T-helper 1 cell (primary cell): ENCODE data around the gene PRRX2.
"Not testable (repeated sequence)": the region's sequence is repeated elsewhere in the genome, so short reads cannot be mapped to it uniquely, and the experiment has no call there.

ENCODE experiments used
- DNase-seq, 5 donors: peaks; one replicate each; pipeline ENCODE4 v3.0.0-alpha.2; 2012 to 2020

Gene PRRX2

DNA sequence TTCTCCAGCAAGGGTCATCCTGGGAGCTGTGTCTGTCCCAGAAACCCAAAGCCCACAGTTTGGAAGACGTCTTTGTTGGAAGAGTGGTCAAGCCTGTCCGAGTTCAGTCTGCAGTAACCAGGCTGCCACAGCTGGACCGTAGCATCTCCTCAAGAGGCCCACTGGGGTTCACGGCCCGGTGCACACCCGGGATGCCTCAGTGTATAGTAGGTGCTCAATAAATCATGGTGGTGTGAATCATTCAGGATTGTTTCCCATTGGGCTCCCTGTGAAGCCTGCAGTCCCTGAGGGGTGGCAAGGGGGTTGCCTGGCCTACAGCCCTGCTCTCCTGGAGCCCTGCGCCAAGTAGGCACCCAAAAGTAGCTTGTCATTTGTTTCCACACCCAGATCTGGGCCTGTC, 10.3 kb upstream of the PRRX2 start:
- DNase-seq, result no peak

DNA sequence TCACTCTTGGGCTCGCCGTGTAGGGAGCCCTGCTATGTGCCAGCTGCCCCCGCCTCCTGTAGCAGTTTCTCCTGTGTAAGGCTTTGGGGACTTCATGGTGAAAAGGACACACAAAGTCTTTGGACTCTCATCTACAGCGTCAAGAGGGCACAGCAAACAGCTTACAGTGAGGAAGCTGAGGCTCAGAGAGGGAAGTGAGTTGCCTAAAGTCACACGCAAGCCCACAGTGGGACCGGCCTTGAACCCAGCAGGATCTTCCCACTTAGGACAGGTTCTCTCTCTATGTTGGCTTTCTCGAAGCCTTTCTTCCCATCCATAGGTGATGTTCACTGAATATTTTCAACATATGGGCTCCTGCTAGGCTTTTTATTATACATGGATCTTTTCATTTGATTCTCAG, 9.8 kb upstream of the PRRX2 start:
- DNase-seq, result no peak

DNA sequence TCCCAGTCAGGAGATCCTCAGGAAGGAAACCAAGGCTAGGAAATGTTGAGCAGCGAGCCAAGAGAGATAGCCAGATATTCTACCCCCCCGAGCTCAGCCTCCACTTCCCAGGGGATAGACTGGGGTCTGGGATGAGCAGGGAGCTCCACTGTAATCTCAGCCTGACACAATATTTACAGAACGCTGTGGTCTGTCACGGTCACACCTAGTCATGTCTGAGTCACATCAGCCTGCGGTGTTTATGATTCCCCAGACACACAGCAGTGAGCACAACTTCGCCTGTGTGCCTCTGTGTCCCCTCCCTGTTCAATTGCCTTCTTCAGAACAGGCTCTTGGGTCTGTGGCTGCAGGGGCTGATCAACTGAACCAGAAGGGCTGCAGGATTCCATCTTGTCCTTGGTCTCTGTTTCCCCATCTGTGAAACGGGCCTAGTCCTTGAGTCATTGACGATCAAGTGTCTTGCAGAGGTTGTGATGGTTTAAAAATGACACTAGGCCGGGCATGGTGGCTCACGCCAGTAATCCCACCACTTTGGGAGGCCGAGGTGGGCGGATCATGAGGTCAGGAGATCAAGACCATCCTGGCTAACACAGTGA, 8.6 kb upstream of the PRRX2 start:
- DNase-seq, result no peak

DNA sequence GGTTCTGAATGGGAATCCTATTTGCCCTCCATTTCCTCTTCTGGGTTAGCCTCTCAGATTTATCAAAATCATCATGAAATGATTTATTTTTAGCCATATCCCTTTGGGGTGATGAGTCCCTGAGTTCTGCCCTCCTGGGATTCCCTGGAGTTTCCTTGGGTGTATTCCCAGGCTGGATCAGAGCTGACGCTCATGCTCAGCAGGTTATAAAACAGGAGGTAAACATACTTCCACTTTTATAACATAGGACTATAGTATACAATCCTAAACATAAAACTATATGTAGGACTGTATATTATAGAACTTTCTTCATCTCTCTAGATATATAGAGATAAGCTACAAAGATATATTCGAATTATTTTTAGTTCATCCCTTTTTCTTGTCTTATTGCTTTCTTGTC, 4.4 kb upstream of the PRRX2 start:
- no peak for DNase-seq

DNA sequence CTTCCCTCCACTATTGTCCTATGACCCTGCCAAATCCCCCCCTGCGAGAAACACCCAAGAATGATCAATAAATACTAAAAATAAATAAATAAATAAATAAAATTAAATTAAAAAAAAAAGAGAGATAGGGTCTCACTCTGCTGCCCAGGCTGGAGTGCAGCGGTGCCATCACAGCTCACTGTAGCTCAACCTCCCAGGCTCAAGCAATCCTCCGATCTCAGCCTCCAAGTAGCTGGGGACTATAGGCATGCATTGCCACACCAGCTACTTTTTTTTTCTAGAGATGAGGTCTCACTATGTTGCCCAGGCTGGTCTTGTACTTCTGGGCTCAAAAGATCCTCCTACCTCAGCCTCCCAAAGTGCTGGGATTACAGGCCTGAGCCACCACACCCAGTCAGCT, 3.2 kb upstream of the PRRX2 start:
- not testable (repeated sequence) for DNase-seq

DNA sequence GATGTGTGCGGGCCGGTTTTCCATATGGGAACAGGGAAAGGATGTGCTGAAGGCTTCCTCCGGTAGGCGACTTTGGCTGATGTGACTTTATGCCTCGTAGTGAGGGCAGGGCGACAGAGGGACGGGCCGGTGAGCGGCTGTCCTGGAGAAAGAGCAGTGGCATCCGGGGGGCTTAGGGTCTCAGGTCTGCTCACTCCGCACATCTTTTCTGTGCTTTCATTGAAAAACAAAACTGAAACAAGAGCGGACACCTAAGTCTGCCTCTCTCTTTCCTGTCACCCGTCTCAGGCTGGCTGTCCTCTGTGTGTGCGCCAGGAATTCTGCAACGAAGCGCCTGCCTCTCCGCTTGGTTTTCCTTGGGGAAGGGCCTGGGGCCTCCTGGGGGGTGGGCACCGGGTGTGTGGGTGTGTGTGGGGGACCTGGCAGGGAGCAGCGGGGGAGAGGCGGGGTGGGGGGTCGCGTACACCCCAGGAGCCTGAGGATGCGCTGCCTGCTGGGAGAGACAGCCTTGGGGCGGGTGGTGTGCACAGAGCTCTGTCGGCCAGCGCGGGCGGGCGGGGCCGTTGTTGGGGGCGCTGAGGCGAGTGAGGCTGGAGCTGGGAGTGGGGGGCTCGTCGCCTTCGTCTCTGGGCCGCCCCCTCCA, 580 bp upstream of the PRRX2 start:
- no peak for DNase-seq

DNA sequence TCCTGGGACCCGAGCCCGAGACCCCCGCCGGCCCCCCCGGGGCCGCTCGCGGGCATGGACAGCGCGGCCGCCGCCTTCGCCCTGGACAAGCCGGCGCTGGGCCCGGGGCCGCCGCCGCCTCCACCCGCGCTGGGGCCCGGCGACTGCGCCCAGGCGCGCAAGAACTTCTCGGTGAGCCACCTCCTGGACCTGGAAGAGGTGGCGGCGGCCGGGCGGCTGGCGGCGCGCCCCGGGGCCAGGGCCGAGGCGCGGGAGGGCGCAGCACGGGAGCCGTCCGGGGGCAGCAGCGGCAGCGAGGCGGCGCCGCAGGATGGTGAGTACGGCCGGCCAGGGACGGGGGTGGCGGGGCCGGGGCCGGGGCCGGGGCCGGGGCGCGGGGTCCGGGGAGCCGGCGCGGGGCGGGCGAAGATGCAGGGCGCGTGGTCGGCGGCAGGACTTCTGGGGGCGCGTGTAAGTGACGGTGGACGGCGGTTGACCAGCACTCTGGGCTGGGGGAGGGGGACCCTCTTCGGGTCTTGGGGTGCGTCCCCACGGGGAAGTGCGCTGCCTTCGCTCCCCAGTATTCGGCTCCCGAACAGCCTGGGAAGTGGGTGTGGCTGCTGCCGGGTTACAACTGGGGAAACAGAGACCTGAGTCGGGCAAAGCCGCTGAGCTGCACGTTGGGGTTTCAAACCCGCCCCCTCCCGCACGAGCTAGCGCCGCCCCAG, 520 bp downstream of the PRRX2 start:
- no peak for DNase-seq

DNA sequence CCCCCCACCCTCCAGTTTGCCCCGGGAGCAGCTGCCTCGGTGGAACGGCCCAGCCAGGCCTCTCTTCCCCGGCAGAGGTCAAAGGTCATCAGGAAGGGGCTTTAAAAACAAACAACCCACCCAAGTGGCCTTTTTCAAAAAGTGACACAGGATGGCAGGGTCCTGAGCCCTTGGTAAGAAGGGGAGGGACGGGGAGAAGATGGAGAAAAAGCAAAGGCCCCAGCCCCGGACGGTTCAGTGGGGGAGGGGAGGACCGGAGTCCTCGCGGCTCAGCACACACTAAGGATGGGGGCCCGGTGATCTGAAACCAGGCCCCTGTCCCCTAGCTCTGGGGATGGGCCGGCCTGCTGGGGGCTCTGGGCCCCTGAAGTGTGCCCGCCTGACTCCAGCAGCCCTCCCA, 1.1 kb downstream of the PRRX2 start:
- DNase-seq, result no peak

DNA sequence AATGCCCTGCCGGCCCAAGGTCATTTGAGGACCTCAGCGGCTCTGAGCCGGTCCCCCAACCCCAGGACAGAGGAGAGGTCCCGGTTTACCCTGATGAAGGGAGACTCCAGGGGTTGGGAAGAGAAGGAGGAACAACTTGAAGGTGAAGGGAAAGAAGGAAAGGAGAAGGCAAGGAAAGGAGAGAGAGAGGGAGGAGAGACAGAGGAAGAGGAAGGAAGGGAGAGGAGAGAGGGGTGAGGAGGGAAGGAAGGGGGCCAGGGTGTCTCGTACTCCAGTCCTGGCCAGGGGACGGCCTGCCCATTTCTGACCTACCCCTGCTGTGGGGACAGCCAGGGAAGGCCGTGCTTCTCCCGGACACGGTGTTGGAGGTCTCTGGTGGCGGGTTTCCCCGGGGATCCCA, 1.9 kb downstream of the PRRX2 start:
- no peak for DNase-seq

DNA sequence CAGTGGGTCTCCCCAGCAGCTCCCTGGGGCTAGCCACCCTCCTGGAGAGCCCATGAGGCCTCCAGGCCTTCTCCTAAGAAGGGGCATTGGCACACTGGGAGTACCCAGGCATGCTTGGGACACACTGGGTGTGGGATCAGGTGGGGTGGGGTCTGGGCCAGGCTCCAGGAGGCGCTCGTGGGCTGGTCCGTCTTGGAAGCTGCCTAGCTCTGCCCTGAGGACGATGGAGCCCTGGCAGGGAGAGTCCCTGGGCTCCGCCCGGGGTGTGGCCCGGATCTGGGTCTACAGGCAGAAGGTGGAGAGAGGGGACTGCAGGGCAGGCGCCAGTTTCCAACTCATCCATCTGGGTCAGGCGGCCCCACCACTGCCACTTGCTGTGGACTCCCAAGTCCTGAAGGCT, 2.4 kb downstream of the PRRX2 start:
- DNase-seq, result no peak

DNA sequence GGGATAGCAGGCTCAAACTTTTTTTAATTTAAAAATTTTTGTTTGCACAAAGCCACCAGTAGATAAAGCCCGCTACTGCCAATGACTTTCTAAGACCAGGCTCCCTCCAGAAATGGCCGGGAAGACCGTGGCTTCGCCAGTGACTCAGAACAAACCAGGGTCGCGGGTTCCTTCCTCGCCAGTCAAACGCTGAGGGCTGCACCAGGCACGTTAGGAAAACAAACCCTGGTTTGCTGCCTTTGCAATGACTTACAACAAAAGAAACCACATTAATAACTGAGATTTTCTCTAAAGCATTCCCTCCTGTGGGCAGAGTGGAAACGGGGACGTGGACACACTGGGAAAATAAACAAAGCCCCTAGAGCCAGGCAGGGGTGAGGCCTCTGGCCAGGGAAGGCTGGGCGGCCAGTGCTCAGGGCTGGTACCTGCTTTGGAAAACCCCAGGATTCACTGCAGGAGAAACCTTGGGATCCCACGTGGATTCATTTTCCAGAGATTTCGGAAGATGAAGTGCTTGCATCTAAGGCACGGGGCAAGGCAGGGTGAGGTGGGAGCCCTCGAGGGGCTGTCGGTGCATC, 3.8 kb downstream of the PRRX2 start:
- DNase-seq, result no peak

DNA sequence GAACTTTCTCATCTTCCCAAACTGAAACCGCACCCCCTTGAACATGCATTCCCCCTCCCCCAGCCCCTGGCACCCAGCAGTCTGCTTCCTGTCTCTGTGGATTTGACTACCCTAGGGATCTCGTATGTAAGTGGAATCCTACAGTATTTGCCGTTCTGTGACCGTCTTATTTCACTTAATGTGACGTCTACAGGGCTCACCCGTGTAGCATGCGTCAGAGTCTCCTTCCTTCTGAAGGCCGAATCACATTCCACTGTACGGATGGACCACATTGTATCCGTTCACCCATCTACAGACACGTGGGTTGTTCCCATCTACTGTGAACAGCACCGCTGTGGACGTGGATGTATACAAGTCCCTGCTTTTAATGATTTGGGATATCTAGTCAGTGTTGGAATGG, 4.5 kb downstream of the PRRX2 start:
- DNase-seq, result no peak

DNA sequence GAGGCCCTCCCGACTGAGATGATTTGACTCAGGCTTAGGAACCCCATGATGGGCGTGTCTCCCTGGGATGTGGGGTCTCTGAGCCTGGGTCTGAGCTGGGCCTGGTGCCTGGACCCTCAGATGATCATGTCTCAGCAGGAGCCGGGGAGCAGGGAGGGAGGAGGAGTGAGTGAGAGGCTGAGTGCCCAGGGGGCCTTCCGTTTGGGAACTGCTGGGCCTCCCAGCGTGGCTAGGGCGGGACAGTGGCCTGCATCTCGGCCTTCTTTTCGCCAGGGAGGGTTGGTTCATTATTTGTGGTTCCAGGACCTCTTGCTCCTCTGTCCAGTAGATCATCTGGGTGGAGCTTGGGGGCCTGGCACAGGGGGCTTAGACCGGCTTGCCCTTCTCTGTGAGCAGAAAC, 5.6 kb downstream of the PRRX2 start:
- DNase-seq, result no peak

DNA sequence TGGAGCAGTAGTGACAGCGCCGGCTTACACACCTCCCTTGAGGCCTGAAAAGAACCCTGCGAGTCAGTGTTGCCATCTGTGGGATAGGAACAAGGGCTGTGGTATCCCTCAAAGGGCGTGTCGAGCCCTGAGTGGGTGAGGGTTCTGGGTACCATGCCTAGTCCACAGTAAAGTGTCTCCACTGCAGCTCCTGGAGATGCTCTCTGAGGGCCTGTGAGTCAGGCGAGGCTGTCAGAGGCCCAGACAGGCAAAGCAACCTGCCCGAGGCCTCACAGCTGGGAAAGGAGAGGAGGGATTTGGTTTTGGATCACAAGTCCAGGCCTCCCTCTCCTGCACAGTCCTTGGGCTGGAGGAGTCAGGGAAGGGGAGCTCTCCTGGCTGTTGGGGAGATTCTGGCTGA, 6.1 kb downstream of the PRRX2 start:
- DNase-seq, result no peak

DNA sequence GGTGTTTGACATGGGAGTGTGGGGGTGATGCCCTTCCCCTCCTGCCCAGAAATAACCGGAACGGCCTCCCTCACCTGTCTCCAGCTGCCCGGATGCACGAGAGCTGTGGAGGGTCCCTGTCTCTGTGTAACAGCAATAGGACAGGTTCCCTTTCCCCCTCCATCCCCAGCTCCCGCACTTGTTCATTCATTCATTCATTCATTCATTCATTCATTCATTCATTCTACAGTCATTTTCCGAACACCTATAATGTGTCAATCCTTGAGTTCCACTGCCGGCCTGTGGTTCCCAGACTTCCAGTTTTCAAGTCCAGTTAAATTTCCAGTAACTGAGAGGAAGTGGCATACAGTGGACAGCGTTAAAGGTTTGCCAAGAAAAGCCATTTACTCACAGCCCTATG, 7.3 kb downstream of the PRRX2 start:
- no peak for DNase-seq

DNA sequence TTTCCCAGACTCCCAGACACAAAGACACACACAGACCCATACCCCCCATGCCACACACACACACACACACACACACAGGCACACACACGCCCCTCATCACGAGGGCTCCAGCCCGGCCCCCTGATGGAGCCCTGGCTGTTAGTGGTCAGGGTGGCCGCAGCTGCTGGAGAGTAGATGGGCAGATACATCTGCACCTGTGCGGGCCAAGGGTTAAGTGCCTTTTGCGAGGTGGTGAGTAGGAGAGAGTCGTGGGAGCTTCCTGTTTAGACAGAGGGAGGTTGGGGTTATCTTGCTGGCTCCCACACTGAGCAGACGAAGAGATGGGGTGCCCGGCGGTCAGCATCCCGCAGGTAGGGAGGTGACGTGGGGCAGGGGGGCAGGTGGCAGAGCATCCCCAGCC, 8.2 kb downstream of the PRRX2 start:
- DNase-seq, result no peak

DNA sequence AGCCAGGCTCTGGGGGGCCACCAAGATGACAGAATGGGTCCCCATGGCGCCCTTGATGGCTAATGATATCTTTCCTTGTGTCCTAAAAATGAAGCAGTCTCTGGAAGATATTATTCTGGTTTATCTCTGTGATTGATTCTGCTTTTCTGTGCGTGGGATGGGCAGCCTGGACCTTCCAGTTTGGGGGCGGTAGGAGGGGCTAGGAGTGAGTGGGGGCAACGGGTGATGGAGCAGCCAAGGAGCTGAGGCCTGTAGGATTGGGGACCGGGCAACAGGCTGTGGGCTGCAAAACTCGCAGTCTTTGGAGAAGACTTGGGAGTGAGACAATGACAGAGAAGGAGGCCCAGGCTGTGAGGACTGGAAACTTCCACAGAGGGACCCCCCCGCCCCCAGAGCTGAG, 8.8 kb downstream of the PRRX2 start:
- DNase-seq, result no peak

DNA sequence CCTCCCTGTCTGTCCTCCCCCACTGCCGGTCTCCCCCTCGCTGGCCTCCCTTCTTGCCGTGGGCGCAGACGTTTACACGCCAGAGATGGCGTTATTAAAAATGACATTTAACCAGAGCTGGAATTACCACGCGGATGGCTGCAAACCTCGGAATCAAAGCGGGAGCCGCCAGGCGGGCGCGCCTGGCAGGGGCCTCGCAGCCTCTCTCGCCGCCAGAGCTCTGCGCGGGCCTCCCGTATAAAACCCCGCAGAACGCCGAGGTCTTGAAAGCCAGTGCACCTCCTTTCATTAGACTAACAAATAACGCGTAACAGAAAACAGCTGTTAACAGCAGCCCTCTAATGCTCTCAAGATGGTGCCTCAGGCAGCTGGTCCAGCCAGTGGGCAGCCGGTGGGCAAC, 10.2 kb downstream of the PRRX2 start:
- DNase-seq, result no peak

DNA sequence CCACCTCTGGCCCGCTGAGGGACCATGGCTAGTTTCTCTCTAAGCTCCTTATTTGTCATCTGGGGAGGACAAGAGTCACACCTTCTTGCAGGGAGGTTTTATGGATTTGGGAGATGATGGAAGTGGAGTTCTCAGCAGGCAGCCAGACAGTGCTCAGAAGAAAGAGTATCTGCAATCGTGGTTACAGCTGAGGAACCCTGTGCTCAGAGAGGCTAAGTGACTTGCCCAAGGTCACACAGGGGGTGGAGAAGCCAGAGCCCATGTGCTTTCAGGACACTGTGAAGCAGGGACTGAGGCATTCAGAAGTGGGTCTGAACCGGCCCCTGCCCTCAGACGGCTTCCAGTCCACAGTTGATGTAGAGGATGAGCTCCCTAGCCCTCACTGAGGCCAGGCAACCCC, 10.8 kb downstream of the PRRX2 start:
- DNase-seq, result no peak

DNA sequence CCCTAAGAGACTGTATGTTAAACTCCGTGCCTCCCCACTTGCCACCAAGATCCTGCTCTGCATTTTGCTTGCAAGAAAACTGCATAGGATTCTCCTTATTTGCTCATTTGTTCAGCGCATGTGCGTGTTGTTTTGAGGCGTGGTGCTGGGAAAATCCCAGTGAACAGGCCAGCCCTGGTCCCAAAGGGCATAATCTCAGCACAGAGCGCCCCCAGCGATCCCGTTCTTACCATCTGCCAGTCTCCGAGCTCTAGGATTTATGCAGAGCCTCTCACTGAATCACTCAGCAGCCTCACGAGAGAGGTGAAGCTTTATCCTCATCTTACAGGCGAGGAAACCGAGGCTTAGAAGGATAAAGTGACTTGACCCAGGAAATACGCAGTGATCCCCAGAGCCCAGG, 11.5 kb downstream of the PRRX2 start:
- DNase-seq, result no peak

DNA sequence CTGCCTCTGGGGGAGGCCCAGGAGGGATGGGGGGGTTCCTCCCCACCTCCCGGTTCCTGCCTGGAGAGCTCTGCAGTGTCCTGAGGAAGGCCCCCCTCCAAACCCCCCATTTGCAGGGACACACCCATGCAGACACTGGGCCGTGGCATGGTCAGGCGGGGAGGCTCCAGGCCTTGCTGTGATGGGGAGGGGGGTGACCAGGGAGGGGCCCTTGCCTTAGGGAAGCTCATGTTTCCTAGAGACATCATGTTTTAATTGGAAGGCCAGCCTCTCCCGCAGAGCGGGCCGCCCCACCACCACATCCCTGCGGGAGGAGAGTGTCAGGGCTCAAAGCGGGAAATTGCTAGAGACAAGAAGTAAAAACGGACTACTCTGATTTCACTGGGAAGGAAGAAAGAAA, 12.0 kb downstream of the PRRX2 start:
- no peak for DNase-seq

DNA sequence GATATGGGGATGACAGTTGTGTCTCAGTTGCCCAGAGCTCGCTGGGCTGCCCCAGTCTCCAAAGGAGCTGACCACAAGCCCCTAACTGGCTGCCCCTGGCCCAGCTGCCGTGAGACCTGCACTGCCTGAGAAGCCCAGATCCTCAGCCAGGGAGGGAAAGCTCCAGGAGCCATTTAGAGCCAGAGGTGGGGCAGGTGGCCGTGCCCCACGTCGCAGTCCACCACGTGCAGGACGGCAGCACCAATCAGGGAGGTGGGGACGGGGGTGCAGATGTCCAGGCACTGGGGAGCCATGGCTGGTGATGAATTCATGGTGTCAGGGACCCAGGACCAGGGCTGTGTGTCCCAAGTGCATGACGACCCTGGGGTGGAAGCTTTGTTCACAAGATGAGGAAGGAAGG, 13.4 kb downstream of the PRRX2 start:
- no peak for DNase-seq

DNA sequence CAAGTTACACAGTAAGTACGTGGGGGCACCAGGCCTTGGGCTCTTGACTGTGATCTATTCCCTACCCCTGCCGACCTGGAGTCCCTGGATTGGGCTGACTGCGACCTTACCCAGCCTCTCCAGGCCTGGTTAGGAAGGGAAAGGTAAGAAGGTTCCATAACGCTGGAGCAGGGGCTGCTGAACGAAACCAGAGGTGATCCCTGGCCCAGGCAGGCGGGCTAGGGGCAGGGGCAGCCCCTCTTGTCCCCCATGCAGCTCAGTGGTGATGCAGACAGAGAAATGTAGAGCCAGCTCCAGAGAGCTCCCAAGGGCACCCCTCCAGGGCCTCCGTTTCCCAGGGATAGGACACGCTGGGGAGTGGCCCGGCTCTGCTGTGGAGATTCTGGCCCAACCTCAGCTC, 14.1 kb downstream of the PRRX2 start:
- DNase-seq, result no peak

DNA sequence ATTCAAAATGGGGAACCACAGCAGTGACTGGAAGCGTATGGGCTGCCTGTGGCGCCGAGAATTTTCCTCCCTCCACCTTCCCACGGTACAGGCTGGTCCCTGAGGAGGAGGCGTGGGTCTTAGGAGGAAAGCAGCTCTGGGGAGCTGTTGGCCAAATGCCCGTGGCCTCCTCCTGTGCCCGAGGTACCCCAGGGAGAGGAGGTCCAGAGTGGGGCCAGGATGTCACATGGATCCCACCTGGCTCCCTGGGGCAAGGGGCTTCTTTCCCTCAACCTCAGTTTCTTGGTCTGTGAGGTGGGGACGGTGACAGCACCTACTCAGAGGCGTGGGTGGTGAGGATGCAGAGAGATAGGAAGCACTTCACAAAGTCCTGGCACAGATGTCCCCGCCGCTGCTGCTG, 16.5 kb downstream of the PRRX2 start:
- no peak for DNase-seq
